Cardiac muscle cell (in vitro differentiated cells and primary cell): Measurements from ENCODE around the gene DMXL2. TPM values are rescaled to one million over a fixed set of nuclear protein-coding genes. Genes with fewer than 3 reads are reported as not detected.

Experiments
- DNase-seq, 2 donors: peaks; one replicate each; pipeline versions ENCODE4 v3.0.0 to v3.0.0-alpha.2; 2010 to 2017; ENCODE audit warnings: low read depth in 1 of 2, low spot score in 1 of 2
- H3K27ac ChIP-seq: fragments of 200-600 bp; sonication (generic); 2 replicates; pipeline ENCODE4 v1.5.1; 2016
- H3K27me3 ChIP-seq: fragments of 200-600 bp; sonication (generic); 2 replicates; pipeline ENCODE4 v1.6.0; 2016; ENCODE audit warnings: control low read depth
- H3K36me3 ChIP-seq: fragments of 200-600 bp; sonication (generic); 2 replicates; pipeline ENCODE4 v1.5.1; 2016; ENCODE audit warnings: control low read depth
- H3K4me1 ChIP-seq: fragments of 200-600 bp; sonication (generic); 2 replicates; pipeline ENCODE4 v1.8.1; 2017; ENCODE audit warnings: low read depth, mild to moderate bottlenecking, mixed run types
- H3K4me3 ChIP-seq: fragments of 200-600 bp; sonication (generic); 2 replicates; pipeline ENCODE4 v1.5.1; 2016; ENCODE audit warnings: mild to moderate bottlenecking
- H3K9me3 ChIP-seq: fragments of 200-600 bp; sonication (generic); 2 replicates; pipeline ENCODE4 v1.5.1; 2017; ENCODE audit warnings: low read depth, mild to moderate bottlenecking, control low read depth
- CTCF ChIP-seq: IDR thresholded peaks from 2 replicates; pipeline ENCODE4 v1.5.1; 2012; ENCODE audit warnings: low read depth, mild to moderate bottlenecking, low read length
- polyA plus RNA-seq: library from polyadenylated mRNA; unstranded; fragments of >200 nt; fragmentation: Nextera tagmentation; extraction: Ambion mirVana; gene quantifications from 2 replicates; pipeline ENCODE4 v1.2.1, GENCODE V29; 2016
- total RNA-seq: library from RNA; depleted of rRNA; stranded (reverse); fragments of >200 nt; gene quantifications from 2 replicates; pipeline ENCODE4 v1.2.3, GENCODE V29; 2016

DMXL2 gene
- total and polyA plus RNA-seq, 2 experiments from 2014 or later: 16.3 to 34.0 TPM

- no peaks in the 10 kb centered on the region for H3K9me3 ChIP-seq
- H3K27me3 ChIP-seq: no peaks in the 10 kb centered on the region
- no peak overlapping the region for H3K4me3 ChIP-seq
- H3K36me3 ChIP-seq: no peaks in the 10 kb centered on the region
- no peaks in the 10 kb centered on the region for H3K4me1 ChIP-seq
- no peak for TF ChIP-seq CTCF
- H3K27ac ChIP-seq: no peak overlapping the region
- peak in 1 of 2 donors; percentile 4 for DNase-seq
These were observed 61.3 kb downstream of the DMXL2 start for GRCh38 chr15:51561271-51561670.

- Histone ChIP-seq H3K27me3 (no peaks in the 10 kb centered on the region), H3K27ac (no peak overlapping the region), H3K36me3 (no peaks in the 10 kb centered on the region), H3K9me3 (no peaks in the 10 kb centered on the region), H3K4me1 (no peaks in the 10 kb centered on the region), H3K4me3 (no peak overlapping the region)
- no peak for DNase-seq
- TF ChIP-seq CTCF: no peak
These were observed 63.7 kb downstream of the DMXL2 start for GRCh38 chr15:51558876-51559275.

- no peaks in the 10 kb centered on the region for H3K9me3 ChIP-seq
- H3K27ac ChIP-seq: no peak overlapping the region
- H3K36me3 ChIP-seq: no peaks in the 10 kb centered on the region
- no peak for DNase-seq
- TF ChIP-seq CTCF: no peak
- H3K4me3 ChIP-seq: no peak overlapping the region
- no peaks in the 10 kb centered on the region for H3K27me3 ChIP-seq
- H3K4me1 ChIP-seq: no peaks in the 10 kb centered on the region
These were observed 64.2 kb downstream of the DMXL2 start for GRCh38 chr15:51558411-51558810.

- Histone ChIP-seq H3K9me3 (no peaks in the 10 kb centered on the region), H3K27me3 (no peaks in the 10 kb centered on the region), H3K36me3 (no peaks in the 10 kb centered on the region), H3K27ac (no peak overlapping the region), H3K4me3 (no peak overlapping the region), H3K4me1 (peaks cover 11% of the 10 kb centered on the region)
- TF ChIP-seq CTCF: no peak
- DNase-seq: no peak
These were observed 71.7 kb downstream of the DMXL2 start for GRCh38 chr15:51550841-51551240.

- Histone ChIP-seq H3K4me1 (peaks cover 11% of the 10 kb centered on the region), H3K36me3 (peaks cover 4% of the 10 kb centered on the region), H3K4me3 (no peak overlapping the region), H3K27me3 (no peaks in the 10 kb centered on the region), H3K27ac (no peak overlapping the region), H3K9me3 (no peaks in the 10 kb centered on the region)
- no peak for TF ChIP-seq CTCF
- DNase-seq: peak in 1 of 2 donors; percentile 8
These were observed 74.9 kb downstream of the DMXL2 start for GRCh38 chr15:51547656-51548055.
